Measurements from ENCODE around the gene TM4SF18. TPM values are rescaled to one million over a fixed set of nuclear protein-coding genes. Genes with fewer than 3 reads are reported as not detected.

TM4SF18 gene
- total RNA-seq, 3 donors from 2014 or later (not counting 1 experiment from before 2014, with no cell fraction given): not detected

DNA sequence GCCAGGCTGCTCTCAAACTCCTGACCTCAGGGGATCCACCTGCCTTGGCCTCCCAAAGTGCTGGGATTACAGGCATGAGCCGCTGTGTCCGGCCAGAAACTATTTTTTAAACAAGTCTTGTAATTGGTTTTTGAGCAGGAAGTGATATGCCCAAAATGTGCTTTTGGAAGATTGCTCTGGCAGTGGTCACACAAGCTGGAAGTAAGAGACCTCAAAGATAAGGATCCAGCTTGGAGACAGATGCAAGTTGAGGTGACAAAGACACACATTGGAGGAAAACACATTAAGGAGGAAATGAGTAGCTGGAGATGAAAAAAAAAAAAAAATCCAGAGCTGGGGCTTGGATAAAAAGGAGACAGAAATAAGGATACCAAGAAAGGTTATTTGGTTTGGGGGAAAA, 6.3 kb downstream of the TM4SF18 start:
- no peak for ATAC-seq
- no peaks in the 10 kb centered on the region for H3K9me3 Mint-ChIP-seq
- H3K4me1 Mint-ChIP-seq: no peaks in the 10 kb centered on the region
- no peak for DNase-seq
- intact Hi-C loops (cut with micrococcal nuclease): no loop called here
- H3K36me3 Mint-ChIP-seq: no peaks in the 10 kb centered on the region
- Histone ChIP-seq H3K4me1 (ENCODE audit: control insufficient read depth, insufficient read depth, low read length) (no peaks in the 10 kb centered on the region), H3K4me3 (ENCODE audit: low read length) (no peak overlapping the region), H3K9me3 (ENCODE audit: control insufficient read depth, insufficient read depth, low read length) (no peaks in the 10 kb centered on the region), H3K36me3 (ENCODE audit: control insufficient read depth, insufficient read depth, low read length) (no peaks in the 10 kb centered on the region), H3K27ac (ENCODE audit: low read length) (no peak overlapping the region), H3K27me3 (ENCODE audit: control insufficient read depth, insufficient read depth, low read length) (no peaks in the 10 kb centered on the region)
- TF ChIP-seq, protein P1, sequence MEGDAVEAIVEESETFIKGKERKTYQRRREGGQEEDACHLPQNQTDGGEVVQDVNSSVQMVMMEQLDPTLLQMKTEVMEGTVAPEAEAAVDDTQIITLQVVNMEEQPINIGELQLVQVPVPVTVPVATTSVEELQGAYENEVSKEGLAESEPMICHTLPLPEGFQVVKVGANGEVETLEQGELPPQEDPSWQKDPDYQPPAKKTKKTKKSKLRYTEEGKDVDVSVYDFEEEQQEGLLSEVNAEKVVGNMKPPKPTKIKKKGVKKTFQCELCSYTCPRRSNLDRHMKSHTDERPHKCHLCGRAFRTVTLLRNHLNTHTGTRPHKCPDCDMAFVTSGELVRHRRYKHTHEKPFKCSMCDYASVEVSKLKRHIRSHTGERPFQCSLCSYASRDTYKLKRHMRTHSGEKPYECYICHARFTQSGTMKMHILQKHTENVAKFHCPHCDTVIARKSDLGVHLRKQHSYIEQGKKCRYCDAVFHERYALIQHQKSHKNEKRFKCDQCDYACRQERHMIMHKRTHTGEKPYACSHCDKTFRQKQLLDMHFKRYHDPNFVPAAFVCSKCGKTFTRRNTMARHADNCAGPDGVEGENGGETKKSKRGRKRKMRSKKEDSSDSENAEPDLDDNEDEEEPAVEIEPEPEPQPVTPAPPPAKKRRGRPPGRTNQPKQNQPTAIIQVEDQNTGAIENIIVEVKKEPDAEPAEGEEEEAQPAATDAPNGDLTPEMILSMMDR (IDR thresholded peaks at IDR 0.05): no peak
- H3K27me3 Mint-ChIP-seq (ENCODE audit: low read depth in 2 of 2): peaks cover 12 to 19% of the 10 kb centered on the region in 2 donors
- no peak overlapping the region for H3K4me3 Mint-ChIP-seq
- 83% methylated on average over 2 of the region's 2 CpGs for WGBS (ENCODE audit: insufficient coverage)
- no peak overlapping the region for H3K27ac Mint-ChIP-seq

DNA sequence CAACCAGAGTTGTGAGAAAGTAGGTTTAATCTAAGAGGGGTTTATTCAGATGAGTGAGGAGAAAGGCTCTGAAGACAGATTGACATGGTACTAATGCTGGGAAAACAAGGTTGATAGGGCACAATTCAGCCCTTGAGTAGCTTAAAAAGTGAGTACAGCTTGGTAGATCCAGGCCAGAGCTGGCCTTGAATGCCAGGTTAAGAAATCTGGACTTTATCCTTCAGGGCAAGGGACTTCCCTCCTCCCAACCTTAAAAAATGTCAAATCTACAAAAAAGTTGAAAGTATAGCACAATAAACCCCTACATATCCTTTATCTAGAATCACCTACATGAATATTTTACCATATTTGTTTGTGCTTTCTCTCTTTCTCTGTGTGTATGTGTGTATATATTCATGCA, 7.9 kb downstream of the TM4SF18 start:
- intact Hi-C loops (cut with micrococcal nuclease): no loop called here
- no peaks in the 10 kb centered on the region for H3K27me3 ChIP-seq (ENCODE audit: control insufficient read depth, insufficient read depth, low read length)
- H3K27ac ChIP-seq (ENCODE audit: low read length): no peak overlapping the region
- H3K36me3 ChIP-seq (ENCODE audit: control insufficient read depth, insufficient read depth, low read length): no peaks in the 10 kb centered on the region
- H3K4me1 ChIP-seq (ENCODE audit: control insufficient read depth, insufficient read depth, low read length): no peaks in the 10 kb centered on the region
- Mint-ChIP-seq H3K27me3 (ENCODE audit: low read depth in 2 of 2) (peaks cover 12 to 16% of the 10 kb centered on the region in 2 donors), H3K4me3 (no peak overlapping the region), H3K36me3 (no peaks in the 10 kb centered on the region), H3K9me3 (no peaks in the 10 kb centered on the region), H3K4me1 (no peaks in the 10 kb centered on the region), H3K27ac (no peak overlapping the region)
- no peak for DNase-seq
- no peaks in the 10 kb centered on the region for H3K9me3 ChIP-seq (ENCODE audit: control insufficient read depth, insufficient read depth, low read length)
- no peak overlapping the region for H3K4me3 ChIP-seq (ENCODE audit: low read length)
- TF ChIP-seq, protein P1 (IDR thresholded peaks at IDR 0.05): no peak
- no peak for ATAC-seq

DNA sequence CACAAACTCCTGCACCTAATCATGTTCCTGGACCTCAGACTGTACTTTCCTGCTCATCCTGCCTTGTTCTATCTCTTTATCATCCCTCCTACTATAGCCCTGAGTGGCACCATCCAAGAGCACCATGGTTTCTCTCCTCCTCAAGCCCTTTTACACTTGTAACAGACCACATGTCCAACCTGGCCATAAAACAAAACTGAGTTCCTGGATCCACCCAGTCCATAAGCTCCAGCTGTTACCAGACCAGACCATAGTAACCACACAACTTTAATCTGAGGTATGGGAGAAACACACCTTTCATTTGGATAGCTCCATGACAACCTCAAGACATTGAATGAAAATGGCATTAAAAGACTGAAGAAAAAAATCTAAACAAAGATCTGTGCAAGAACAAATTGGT, 9.1 kb downstream of the TM4SF18 start:
- TF ChIP-seq, protein P1 (IDR thresholded peaks at IDR 0.05): no peak
- Histone ChIP-seq H3K27me3 (ENCODE audit: control insufficient read depth, insufficient read depth, low read length) (no peaks in the 10 kb centered on the region), H3K4me1 (ENCODE audit: control insufficient read depth, insufficient read depth, low read length) (no peaks in the 10 kb centered on the region), H3K27ac (ENCODE audit: low read length) (no peak overlapping the region), H3K9me3 (ENCODE audit: control insufficient read depth, insufficient read depth, low read length) (no peaks in the 10 kb centered on the region), H3K4me3 (ENCODE audit: low read length) (no peak overlapping the region), H3K36me3 (ENCODE audit: control insufficient read depth, insufficient read depth, low read length) (no peaks in the 10 kb centered on the region)
- intact Hi-C loops (cut with micrococcal nuclease): no loop called here
- Mint-ChIP-seq H3K4me1 (no peaks in the 10 kb centered on the region), H3K4me3 (no peak overlapping the region), H3K27me3 (ENCODE audit: low read depth in 2 of 2) (peaks cover 6 to 10% of the 10 kb centered on the region in 2 donors), H3K36me3 (no peaks in the 10 kb centered on the region), H3K27ac (no peak overlapping the region), H3K9me3 (no peaks in the 10 kb centered on the region)
- no peak for DNase-seq
- ATAC-seq: no peak

DNA sequence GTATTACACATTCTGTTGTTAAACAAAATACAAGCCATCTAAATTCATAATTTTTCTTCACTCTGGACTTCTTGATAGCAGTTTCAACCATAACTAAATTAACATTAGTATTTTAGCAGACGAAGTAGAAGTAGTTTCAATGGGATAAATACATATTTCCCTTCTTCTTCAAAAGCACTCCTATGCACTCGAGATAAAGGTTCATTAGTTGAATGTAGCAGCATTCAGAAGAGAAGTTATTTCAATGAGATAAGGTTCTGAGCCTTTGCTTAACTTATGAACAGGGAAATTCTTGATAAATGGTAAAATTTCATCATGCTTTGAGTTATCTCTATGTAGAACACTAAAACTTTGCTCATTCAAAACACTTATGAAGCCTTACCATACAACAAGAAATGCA, 11.8 kb downstream of the TM4SF18 start:
- Mint-ChIP-seq H3K4me1 (no peaks in the 10 kb centered on the region), H3K9me3 (no peaks in the 10 kb centered on the region), H3K4me3 (no peak overlapping the region), H3K27ac (no peak overlapping the region), H3K27me3 (ENCODE audit: low read depth in 2 of 2) (peaks cover 0 to 11% of the 10 kb centered on the region in 2 donors), H3K36me3 (no peaks in the 10 kb centered on the region)
- intact Hi-C loops (cut with micrococcal nuclease): no loop called here
- H3K27ac ChIP-seq (ENCODE audit: low read length): no peak overlapping the region
- ATAC-seq: no peak
- no peak overlapping the region for H3K4me3 ChIP-seq (ENCODE audit: low read length)
- WGBS (ENCODE audit: insufficient coverage): no CpG with 5 or more reads among the region's 2 CpGs
- no peak for DNase-seq
- no peaks in the 10 kb centered on the region for H3K36me3 ChIP-seq (ENCODE audit: control insufficient read depth, insufficient read depth, low read length)
- H3K27me3 ChIP-seq (ENCODE audit: control insufficient read depth, insufficient read depth, low read length): no peaks in the 10 kb centered on the region
- H3K4me1 ChIP-seq (ENCODE audit: control insufficient read depth, insufficient read depth, low read length): no peaks in the 10 kb centered on the region
- H3K9me3 ChIP-seq (ENCODE audit: control insufficient read depth, insufficient read depth, low read length): no peaks in the 10 kb centered on the region
- TF ChIP-seq, protein P1 (IDR thresholded peaks at IDR 0.05): no peak

Data from natural killer cell (primary cell).